PC-3 (cell line): ENCODE measurements around the gene MMP11. TPM values are rescaled to one million over a fixed set of nuclear protein-coding genes. Genes with fewer than 3 reads are reported as not detected.

Experiments used
- ATAC-seq: fragments of 200-7000 bp; cut with Tn5 transposase; 2 replicates; pipeline ENCODE4 v1.9.1; 2020; ENCODE audit warnings: mild to moderate bottlenecking, moderate library complexity
- BruUV-seq: library from RNA; stranded (reverse); fragments of 400-500 nt; replicated peaks from 2 replicates; lab custom pipeline; 2021; lab: Mats Ljungman, UMichigan
- CTCF ChIA-PET: fragments of 300-600 bp; sonication (Branson Sonifier 250); formaldehyde crosslinking; loops from one replicate; lab custom pipeline; 2022; ENCODE audit warnings: antibody characterized with exemption; lab: Charles Lee
- POLR2A ChIA-PET: fragments of 300-600 bp; sonication (Branson Sonifier 250); formaldehyde crosslinking; loops from one replicate; lab custom pipeline; 2022; ENCODE audit warnings: antibody characterized with exemption; ENCODE audit not compliant: unreplicated experiment; lab: Charles Lee
- DNase-seq: peaks from one replicate; pipeline ENCODE4 v3.0.0-alpha.2; 2015
- H2AFZ ChIP-seq: fragments of 300-600 bp; sonication (generic); 2 replicates; pipeline ENCODE4 v1.6.0; 2016; ENCODE audit warnings: antibody characterized with exemption, low read length
- H3F3A ChIP-seq: fragments of 300-600 bp; sonication (generic); one replicate; pipeline ENCODE4 v1.6.0; 2017; ENCODE audit warnings: antibody characterized with exemption, low read length, control low read depth, mild to moderate bottlenecking; ENCODE audit not compliant: unreplicated experiment
- H3K27ac ChIP-seq: fragments of 300-600 bp; sonication (generic); 2 replicates; pipeline ENCODE4 v1.5.1; 2016; ENCODE audit warnings: mild to moderate bottlenecking, low read length
- H3K27me3 ChIP-seq: fragments of 300-600 bp; sonication (generic); 2 replicates; pipeline ENCODE4 v1.6.1; 2016; ENCODE audit warnings: low read length, mixed read lengths
- H3K36me3 ChIP-seq: fragments of 300-600 bp; sonication (generic); 2 replicates; pipeline ENCODE4 v1.6.1; 2016; ENCODE audit warnings: low read depth, mixed run types, low read length, mixed read lengths
- H3K4me1 ChIP-seq: fragments of 300-600 bp; sonication (generic); 2 replicates; pipeline ENCODE4 v1.5.1; 2016; ENCODE audit warnings: low read length; ENCODE audit not compliant: insufficient read depth
- H3K4me2 ChIP-seq: fragments of 300-600 bp; sonication (generic); 2 replicates; pipeline ENCODE4 v1.6.0; 2016; ENCODE audit warnings: low read length
- H3K4me3 ChIP-seq: fragments of 300-600 bp; sonication (generic); 2 replicates; pipeline ENCODE4 v1.5.1; 2016; ENCODE audit warnings: mild to moderate bottlenecking, low read length, mixed read lengths
- H3K79me2 ChIP-seq: fragments of 300-600 bp; sonication (generic); 2 replicates; pipeline ENCODE4 v1.6.1; 2017; ENCODE audit warnings: low read length, mixed read lengths
- H3K9ac ChIP-seq: fragments of 300-600 bp; sonication (generic); 2 replicates; pipeline ENCODE4 v1.6.0; 2016; ENCODE audit warnings: mild to moderate bottlenecking, low read length
- H3K9me2 ChIP-seq: fragments of 300-600 bp; sonication (generic); replicated peaks from 2 replicates; pipeline ENCODE4 v1.6.1; 2016; ENCODE audit warnings: mixed run types, low read length, mixed read lengths
- H3K9me3 ChIP-seq: fragments of 300-600 bp; sonication (generic); 2 replicates; pipeline ENCODE4 v1.6.1; 2016; ENCODE audit warnings: low read length, mixed read lengths
- H4K20me1 ChIP-seq: fragments of 300-600 bp; sonication (generic); 2 replicates; pipeline ENCODE4 v1.6.1; 2016; ENCODE audit warnings: low read length, mixed read lengths
- EZH2 ChIP-seq: fragments of 300-600 bp; sonication (generic); IDR thresholded peaks from one replicate; pipeline ENCODE4 v1.6.1; 2017; ENCODE audit warnings: antibody characterized with exemption, mild to moderate bottlenecking, low read length; ENCODE audit not compliant: unreplicated experiment
- EZH2phosphoT487 ChIP-seq: fragments of 300-600 bp; sonication (generic); IDR thresholded peaks from 2 replicates; pipeline ENCODE4 v1.6.1; 2018; ENCODE audit warnings: mild to moderate bottlenecking, antibody characterized with exemption, low read length, borderline replicate concordance
- intact Hi-C: fragments of 100-400 bp; cut with micrococcal nuclease; formaldehyde crosslinking; loops from 2 replicates; pipeline ENCODE4 v1.9.0; 2023
- total RNA-seq: library from RNA; depleted of rRNA; stranded (reverse); fragments of >200 nt; gene quantifications from 2 replicates; pipeline ENCODE4 v1.2.3, GENCODE V29; 2014
- TF ChIP-seq, protein P1 (sequence below): fragments of 300-600 bp; sonication (generic); conservative IDR thresholded peaks from 2 replicates; pipeline ENCODE4 v1.5.1; 2017; ENCODE audit warnings: antibody characterized with exemption, low read depth, mild to moderate bottlenecking, low read length

The MMP11 gene
- total RNA-seq, 1 experiment from 2014 or later, result 2.4 TPM

DNA sequence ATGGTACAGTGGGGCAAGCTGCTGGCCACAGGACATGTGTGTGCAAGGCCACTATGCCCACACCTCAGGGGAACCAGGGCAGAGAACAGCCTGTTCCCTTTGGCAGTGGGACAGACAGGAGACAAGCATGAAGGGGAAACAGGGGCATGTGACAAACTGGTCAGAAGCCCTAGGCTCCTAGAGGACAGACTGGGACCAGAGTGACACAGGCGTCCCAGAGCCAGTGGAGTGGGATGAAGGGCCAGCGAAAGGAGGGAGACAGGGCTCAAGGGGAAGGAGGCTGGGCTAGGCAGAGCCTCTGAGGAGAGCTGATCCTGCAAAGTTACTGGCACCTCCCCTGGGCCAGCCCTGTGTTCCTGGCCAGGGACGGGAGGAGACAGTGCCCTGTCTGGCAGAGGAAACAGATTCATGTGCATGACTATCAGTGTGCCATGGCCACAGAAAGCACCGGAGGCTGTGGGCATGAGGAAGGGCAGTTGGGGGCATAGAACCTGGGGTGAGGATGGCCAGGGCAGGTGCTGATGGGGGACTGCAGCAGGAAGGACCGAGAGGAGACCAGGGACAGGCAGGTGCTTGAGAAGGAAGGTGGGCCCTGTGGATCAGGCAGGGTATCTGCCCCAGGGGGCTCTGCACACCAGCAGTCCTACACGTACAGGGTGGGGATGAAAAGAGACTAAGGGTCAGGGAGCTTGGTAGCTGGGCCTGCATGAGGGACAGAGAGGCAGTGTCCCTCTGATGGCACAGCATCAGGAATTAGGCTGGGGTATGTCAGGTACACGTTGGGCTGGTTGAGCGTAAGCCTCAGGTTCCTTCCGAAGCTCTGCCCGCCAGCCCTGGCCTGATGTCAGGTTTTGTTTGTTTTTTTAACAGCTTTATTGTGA is 56.4 kb downstream of the MMP11 start:
- intact Hi-C loops, result no loop called here
- Histone ChIP-seq H2AFZ (no peak overlapping the region), H3K4me1 (no peaks in the 10 kb centered on the region), H3K9me3 (no peaks in the 10 kb centered on the region), H3K9ac (no peak overlapping the region), H3K9me2 (no peaks in the 10 kb centered on the region), H3K27ac (no peak overlapping the region), H3K36me3 (peaks cover 10% of the 10 kb centered on the region; the same call in 1 of the 2 replicates), H4K20me1 (no peaks in the 10 kb centered on the region), H3K27me3 (no peaks in the 10 kb centered on the region), H3F3A (no peaks in the 10 kb centered on the region), H3K79me2 (no peaks in the 10 kb centered on the region), H3K4me2 (no peak overlapping the region), H3K4me3 (no peak overlapping the region)
- TF ChIP-seq, protein P1, sequence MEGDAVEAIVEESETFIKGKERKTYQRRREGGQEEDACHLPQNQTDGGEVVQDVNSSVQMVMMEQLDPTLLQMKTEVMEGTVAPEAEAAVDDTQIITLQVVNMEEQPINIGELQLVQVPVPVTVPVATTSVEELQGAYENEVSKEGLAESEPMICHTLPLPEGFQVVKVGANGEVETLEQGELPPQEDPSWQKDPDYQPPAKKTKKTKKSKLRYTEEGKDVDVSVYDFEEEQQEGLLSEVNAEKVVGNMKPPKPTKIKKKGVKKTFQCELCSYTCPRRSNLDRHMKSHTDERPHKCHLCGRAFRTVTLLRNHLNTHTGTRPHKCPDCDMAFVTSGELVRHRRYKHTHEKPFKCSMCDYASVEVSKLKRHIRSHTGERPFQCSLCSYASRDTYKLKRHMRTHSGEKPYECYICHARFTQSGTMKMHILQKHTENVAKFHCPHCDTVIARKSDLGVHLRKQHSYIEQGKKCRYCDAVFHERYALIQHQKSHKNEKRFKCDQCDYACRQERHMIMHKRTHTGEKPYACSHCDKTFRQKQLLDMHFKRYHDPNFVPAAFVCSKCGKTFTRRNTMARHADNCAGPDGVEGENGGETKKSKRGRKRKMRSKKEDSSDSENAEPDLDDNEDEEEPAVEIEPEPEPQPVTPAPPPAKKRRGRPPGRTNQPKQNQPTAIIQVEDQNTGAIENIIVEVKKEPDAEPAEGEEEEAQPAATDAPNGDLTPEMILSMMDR, result no peak
- TF ChIP-seq EZH2 (no peak), EZH2phosphoT487 (no peak)
- ATAC-seq (no peak), DNase-seq (no peak)
- BruUV-seq, result no TSS peak
- ChIA-PET POLR2A (no interaction called here), CTCF (interaction anchor here (0.8 kb wide), 1 partner anchor 58 kb away, joined by 3 read pairs; no protein-coding TSS in a partner anchor)

DNA sequence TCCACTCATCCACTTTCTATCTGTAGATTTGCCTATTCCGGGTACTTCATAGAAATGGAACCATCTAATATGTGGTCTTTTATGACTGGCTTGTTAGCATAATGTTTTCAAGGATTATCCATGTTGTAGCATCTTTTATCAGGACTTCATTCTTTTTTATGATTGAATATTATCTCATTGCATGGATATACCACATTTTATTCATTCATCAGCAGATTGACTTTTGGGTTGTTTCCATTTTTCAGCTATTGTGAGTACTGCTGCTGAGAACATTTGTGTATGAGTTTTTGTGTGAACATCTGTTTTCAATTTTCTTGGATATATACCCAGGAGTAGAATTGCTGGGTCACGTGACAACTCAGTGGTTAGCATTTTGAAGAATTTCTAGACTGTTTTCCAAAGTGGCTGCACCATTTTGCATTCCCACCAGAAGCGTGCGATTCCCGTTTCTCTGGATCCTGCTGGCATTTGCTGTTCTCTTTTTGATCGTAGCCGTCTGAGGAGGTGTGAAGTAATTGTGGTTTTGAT is 57.3 kb downstream of the MMP11 start:
- ChIA-PET CTCF (interaction anchor here (0.8 kb wide), 1 partner anchor 59 kb away, joined by 3 read pairs; no protein-coding TSS in a partner anchor), POLR2A (no interaction called here)
- ATAC-seq (no peak), DNase-seq (no peak)
- TF ChIP-seq EZH2phosphoT487 (no peak), EZH2 (no peak)
- TF ChIP-seq, protein P1, result no peak
- Histone ChIP-seq H3K27me3 (no peaks in the 10 kb centered on the region), H2AFZ (no peak overlapping the region), H3K9me3 (no peaks in the 10 kb centered on the region), H3K4me3 (no peak overlapping the region), H3K79me2 (no peaks in the 10 kb centered on the region), H3K4me1 (no peaks in the 10 kb centered on the region), H4K20me1 (no peaks in the 10 kb centered on the region), H3K9ac (no peak overlapping the region), H3K27ac (no peak overlapping the region), H3K9me2 (no peaks in the 10 kb centered on the region), H3K4me2 (no peak overlapping the region), H3F3A (no peaks in the 10 kb centered on the region), H3K36me3 (peaks cover 4% of the 10 kb centered on the region; the same call in 1 of the 2 replicates)
- intact Hi-C loops, result no loop called here
- BruUV-seq, result no TSS peak

DNA sequence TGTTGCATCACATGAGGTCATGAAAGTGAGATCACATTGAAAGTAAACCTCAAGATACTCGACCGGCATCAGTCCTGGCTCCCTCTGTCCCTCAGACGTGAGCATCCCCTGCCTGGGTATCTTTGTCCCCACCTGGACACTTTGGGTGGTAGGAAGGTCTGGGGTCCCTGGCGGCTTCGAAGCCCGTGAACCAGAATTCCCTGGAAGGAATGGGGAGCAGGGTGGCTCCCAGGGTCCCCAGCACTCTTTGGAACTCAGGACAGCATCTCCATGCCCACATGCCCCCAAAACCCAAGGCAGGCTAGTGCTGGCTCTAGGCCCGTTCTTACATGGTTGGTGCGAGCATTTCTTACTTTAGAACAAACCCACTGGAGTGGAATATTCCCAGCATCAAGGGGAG is 58.6 kb downstream of the MMP11 start:
- H3K9me3 ChIP-seq, result no peaks in the 10 kb centered on the region
- H3K4me3 ChIP-seq, result no peak overlapping the region
- TF ChIP-seq EZH2phosphoT487 (no peak), EZH2 (no peak)
- TF ChIP-seq, protein P1, result no peak
- no peaks in the 10 kb centered on the region for H3K27me3 ChIP-seq
- H3K9me2 ChIP-seq, result no peaks in the 10 kb centered on the region
- H3K4me2 ChIP-seq, result no peak overlapping the region
- H3F3A ChIP-seq, result no peaks in the 10 kb centered on the region
- intact Hi-C loops, result no loop called here
- no peaks in the 10 kb centered on the region for H3K79me2 ChIP-seq
- POLR2A ChIA-PET, result no interaction called here
- H3K4me1 ChIP-seq, result no peaks in the 10 kb centered on the region
- H3K27ac ChIP-seq, result no peak overlapping the region
- ATAC-seq (no peak), DNase-seq (no peak)
- H4K20me1 ChIP-seq, result no peaks in the 10 kb centered on the region
- no peaks in the 10 kb centered on the region for H3K36me3 ChIP-seq
- H3K9ac ChIP-seq, result no peak overlapping the region
- H2AFZ ChIP-seq, result no peak overlapping the region
- CTCF ChIA-PET, result no interaction called here
- no TSS peak for BruUV-seq
